WTC11 (cell line): ENCODE measurements around the gene SEZ6.

Experiments used
- ATF3 ChIP-seq: sonication (generic); formaldehyde crosslinking; conservative IDR thresholded peaks from 2 replicates; pipeline ENCODE4 v1.8.1; 2022; ENCODE audit warnings: mild to moderate bottlenecking, missing genetic modification reagents
- CREB1 ChIP-seq: sonication (generic); formaldehyde crosslinking; IDR thresholded peaks from 2 replicates; pipeline ENCODE4 v1.8.0; 2023; ENCODE audit warnings: mild to moderate bottlenecking, missing genetic modification reagents
- CTCF ChIP-seq: fragments of 200-600 bp; IDR thresholded peaks from 2 replicates; pipeline ENCODE4 v1.8.0; 2022; ENCODE audit warnings: antibody characterized with exemption
- ESRRA ChIP-seq: sonication (generic); formaldehyde crosslinking; IDR thresholded peaks from 2 replicates; pipeline ENCODE4 v1.8.1; 2022; ENCODE audit warnings: mild to moderate bottlenecking, missing genetic modification reagents, borderline replicate concordance
- HMGXB4 ChIP-seq: sonication (generic); formaldehyde crosslinking; IDR thresholded peaks from 2 replicates; pipeline ENCODE4 v1.8.1; 2023; ENCODE audit warnings: mild to moderate bottlenecking, moderate library complexity, missing genetic modification reagents
- MAX ChIP-seq: sonication (generic); formaldehyde crosslinking; IDR thresholded peaks from 2 replicates; pipeline ENCODE4 v1.8.0; 2022; ENCODE audit warnings: mild to moderate bottlenecking, missing genetic modification reagents
- MYBL2 ChIP-seq: sonication (generic); formaldehyde crosslinking; IDR thresholded peaks from 2 replicates; pipeline ENCODE4 v1.8.1; 2023; ENCODE audit warnings: mild to moderate bottlenecking, moderate library complexity, missing genetic modification reagents
- STAT6 ChIP-seq: sonication (generic); formaldehyde crosslinking; conservative IDR thresholded peaks from 2 replicates; pipeline ENCODE4 v1.8.1; 2023; ENCODE audit warnings: mild to moderate bottlenecking, low read depth, missing genetic modification reagents, moderate library complexity
- TEAD1 ChIP-seq: sonication (generic); formaldehyde crosslinking; IDR thresholded peaks from 2 replicates; pipeline ENCODE4 v1.8.0; 2022; ENCODE audit warnings: mild to moderate bottlenecking, missing genetic modification reagents
- TEAD4 ChIP-seq: sonication (generic); formaldehyde crosslinking; IDR thresholded peaks from 2 replicates; pipeline ENCODE4 v1.8.0; 2022; ENCODE audit warnings: mild to moderate bottlenecking, missing genetic modification reagents
- ZNF232 ChIP-seq: sonication (generic); formaldehyde crosslinking; IDR thresholded peaks from 2 replicates; pipeline ENCODE4 v1.8.0; 2022; ENCODE audit warnings: mild to moderate bottlenecking, missing genetic modification reagents
- ZNF416 ChIP-seq: fragments of 250-450 bp; sonication (Bioruptor Pico); IDR thresholded peaks from 2 replicates; pipeline ENCODE4 v1.9.0; 2021; ENCODE audit warnings: mild to moderate bottlenecking, inconsistent platforms
- TF ChIP-seq, protein P1 (sequence below): sonication (generic); formaldehyde crosslinking; IDR thresholded peaks from 2 replicates; pipeline ENCODE4 v1.8.1; 2022; ENCODE audit warnings: mild to moderate bottlenecking, missing genetic modification reagents, moderate library complexity, borderline replicate concordance

GRCh38 chr17:29037739-29038084 lies 31.9 kb upstream of the SEZ6 start:
- no peak for TF ChIP-seq MAX (CRISPR knock-in tag)
- TF ChIP-seq CTCF = no peak
- TF ChIP-seq ZNF416 (CRISPR knock-in tag) = no peak
- no peak for TF ChIP-seq HMGXB4 (CRISPR knock-in tag)
- no peak for TF ChIP-seq CREB1 (CRISPR knock-in tag)
- no peak for TF ChIP-seq ZNF232 (CRISPR knock-in tag)
- TF ChIP-seq MYBL2 (CRISPR knock-in tag) = no peak
- no peak for TF ChIP-seq TEAD1 (CRISPR knock-in tag)
- TF ChIP-seq ATF3 (CRISPR knock-in tag) = no peak
- TF ChIP-seq TEAD4 (CRISPR knock-in tag) = no peak
- TF ChIP-seq, protein P1, sequence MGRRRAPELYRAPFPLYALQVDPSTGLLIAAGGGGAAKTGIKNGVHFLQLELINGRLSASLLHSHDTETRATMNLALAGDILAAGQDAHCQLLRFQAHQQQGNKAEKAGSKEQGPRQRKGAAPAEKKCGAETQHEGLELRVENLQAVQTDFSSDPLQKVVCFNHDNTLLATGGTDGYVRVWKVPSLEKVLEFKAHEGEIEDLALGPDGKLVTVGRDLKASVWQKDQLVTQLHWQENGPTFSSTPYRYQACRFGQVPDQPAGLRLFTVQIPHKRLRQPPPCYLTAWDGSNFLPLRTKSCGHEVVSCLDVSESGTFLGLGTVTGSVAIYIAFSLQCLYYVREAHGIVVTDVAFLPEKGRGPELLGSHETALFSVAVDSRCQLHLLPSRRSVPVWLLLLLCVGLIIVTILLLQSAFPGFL = no peak
- no peak for TF ChIP-seq STAT6
- no peak for TF ChIP-seq ESRRA
